ENCODE results near the gene FCGR3A.

Gene FCGR3A

DNA sequence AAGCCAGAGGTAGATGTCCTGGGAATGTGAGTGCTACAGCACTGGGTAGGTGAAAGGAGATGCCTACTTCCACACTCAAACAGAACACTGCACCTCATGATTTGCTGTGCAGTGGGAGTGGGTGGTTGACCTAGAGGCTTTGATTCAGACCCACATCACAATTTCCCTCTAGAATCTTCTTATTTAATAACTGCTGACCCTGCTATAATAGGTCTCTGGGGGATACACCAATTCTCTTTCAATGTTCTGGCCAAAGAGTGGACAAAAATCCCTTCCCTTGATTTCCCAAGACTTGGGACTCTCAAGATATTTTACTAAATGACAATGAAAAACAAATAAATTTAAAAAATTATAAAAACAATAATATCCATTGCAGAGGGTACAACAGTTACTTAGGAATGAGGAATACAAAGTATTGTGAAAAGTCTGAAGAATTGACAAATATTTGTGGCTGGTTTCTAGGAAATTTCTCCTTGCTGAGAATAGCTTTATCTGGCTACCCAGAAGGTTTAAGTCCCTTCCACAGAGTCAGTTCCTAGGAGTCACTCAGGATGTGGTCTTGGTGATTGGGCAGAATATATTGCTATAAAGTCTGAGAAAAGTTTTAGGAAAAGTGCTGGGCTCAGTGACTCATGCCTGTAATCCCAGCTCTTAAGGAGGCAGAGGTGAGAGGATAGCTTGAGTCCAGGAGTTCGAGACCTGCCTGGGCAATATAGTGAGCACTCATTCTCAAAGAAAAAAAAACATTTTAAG lies 46.8 kb downstream of the FCGR3A start:
- TF ChIP-seq, protein P1, sequence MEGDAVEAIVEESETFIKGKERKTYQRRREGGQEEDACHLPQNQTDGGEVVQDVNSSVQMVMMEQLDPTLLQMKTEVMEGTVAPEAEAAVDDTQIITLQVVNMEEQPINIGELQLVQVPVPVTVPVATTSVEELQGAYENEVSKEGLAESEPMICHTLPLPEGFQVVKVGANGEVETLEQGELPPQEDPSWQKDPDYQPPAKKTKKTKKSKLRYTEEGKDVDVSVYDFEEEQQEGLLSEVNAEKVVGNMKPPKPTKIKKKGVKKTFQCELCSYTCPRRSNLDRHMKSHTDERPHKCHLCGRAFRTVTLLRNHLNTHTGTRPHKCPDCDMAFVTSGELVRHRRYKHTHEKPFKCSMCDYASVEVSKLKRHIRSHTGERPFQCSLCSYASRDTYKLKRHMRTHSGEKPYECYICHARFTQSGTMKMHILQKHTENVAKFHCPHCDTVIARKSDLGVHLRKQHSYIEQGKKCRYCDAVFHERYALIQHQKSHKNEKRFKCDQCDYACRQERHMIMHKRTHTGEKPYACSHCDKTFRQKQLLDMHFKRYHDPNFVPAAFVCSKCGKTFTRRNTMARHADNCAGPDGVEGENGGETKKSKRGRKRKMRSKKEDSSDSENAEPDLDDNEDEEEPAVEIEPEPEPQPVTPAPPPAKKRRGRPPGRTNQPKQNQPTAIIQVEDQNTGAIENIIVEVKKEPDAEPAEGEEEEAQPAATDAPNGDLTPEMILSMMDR (IDR thresholded peaks at IDR 0.05; ENCODE audit: insufficient read depth, low read depth, low read length, missing control alignments) = no peak
- DNase-seq (ENCODE audit: low read depth) = no peak
- H3K4me3 ChIP-seq (ENCODE audit: low read depth, low read length) = no peak overlapping the region

DNA sequence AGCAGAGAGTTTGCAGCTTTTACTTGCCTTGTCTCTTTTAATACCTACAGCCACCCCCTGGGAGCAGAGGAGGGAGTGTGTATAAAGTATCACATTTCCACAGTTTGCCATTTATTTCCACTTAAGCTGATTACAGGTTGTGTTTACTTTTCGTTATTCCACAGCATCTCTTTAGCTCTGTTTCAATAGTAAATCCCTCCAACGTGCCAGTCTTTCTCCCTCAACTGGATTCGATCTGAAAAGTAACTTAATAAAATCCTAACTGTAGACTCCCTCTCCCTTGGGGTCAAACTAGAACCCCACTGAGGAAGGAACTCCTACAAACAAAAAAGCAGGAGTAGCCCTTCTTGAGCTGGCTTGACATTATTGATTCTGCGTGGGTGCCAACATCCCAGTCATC lies 47.4 kb downstream of the FCGR3A start:
- no peak overlapping the region for H3K4me3 ChIP-seq (ENCODE audit: low read depth, low read length)
- TF ChIP-seq, protein P1 (IDR thresholded peaks at IDR 0.05; ENCODE audit: insufficient read depth, low read depth, low read length, missing control alignments) = no peak
- DNase-seq (ENCODE audit: low read depth) = no peak

DNA sequence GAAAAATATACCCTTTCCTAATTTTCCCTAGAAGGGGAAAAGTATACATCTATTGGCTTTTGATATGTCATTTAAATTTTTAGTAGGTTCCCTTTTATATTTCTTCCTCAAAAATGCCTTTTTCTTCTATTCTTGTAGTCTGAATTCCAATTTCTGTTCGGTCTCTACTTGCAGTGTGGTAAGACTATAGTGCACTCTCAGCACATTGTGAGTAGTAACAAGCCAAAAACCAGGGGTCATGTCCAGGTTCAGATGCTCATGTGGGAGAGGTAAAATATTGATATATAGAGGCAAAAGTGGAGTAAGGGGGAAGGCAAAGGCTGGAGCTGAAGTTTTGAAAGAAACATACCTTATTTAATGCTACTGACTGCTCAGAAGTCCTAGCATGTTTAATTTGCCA lies 48.4 kb downstream of the FCGR3A start:
- no peak overlapping the region for H3K4me3 ChIP-seq (ENCODE audit: low read depth, low read length)
- TF ChIP-seq, protein P1 (IDR thresholded peaks at IDR 0.05; ENCODE audit: insufficient read depth, low read depth, low read length, missing control alignments) = no peak
- no peak for DNase-seq (ENCODE audit: low read depth)

DNA sequence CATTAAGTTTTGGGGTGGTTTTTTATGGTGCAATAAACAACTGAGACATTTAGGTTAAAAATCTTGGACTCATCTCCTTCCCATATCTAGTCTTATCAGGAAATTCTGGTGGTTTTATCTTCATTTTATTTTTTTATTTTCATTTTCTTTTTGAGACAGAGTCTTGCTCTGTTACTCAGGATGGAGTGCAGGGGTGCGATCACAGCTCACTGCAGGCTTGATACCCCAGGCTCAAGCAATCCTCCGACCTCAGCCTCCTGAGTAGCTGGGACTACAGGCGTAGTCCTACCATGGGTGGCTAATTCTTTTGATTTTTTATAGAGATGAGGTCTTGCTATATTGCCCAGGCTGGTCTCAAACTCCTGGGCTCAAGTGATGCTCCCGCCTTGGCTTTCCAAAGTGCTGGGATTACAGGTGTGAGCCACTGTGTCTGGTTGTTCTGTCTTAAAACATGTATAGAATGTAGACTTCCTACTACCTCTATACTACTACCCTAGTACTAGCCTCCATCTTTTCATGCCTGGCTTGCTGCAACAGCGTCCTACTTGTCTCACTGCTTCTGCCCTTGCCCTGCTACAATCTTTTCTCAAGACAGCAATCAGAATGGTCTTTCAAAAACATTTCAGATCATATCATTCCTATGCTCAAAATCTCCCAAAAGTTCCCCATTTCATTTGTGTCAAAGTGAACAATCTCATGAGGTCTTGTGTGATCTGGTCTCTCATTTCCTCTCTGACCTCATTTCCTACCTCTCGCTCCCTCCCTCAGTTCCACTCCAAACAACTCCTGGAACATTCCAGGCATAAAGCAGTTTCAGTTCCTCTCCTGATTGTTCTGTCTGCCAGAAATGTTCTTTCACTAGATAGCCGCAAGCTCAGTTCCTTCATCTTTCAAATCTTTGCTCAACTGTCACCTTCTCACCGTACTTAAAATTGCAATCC lies 50.2 kb downstream of the FCGR3A start:
- DNase-seq (ENCODE audit: low read depth) = peak; percentile 24
- TF ChIP-seq, protein P1 (IDR thresholded peaks at IDR 0.05; ENCODE audit: insufficient read depth, low read depth, low read length, missing control alignments) = no peak
- H3K4me3 ChIP-seq (ENCODE audit: low read depth, low read length) = no peak overlapping the region

DNA sequence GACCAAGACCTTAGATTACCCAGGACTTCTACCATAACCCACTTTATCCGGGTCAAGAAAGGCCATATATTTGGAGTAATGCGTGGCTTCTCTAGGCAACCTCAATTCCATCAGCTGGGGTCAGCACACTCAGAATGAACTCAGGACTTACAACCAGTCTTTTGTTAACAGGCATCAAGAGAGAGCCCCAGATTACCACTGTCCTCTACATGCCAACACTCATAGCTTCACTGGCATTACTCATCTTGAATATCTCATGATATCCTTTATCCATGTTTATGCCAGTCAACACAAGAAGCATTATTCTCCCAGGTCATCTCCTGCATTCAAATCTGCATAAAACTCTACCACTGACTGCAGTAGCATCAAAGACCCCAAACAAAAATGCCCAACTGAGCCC lies 51.0 kb downstream of the FCGR3A start:
- TF ChIP-seq, protein P1 (IDR thresholded peaks at IDR 0.05; ENCODE audit: insufficient read depth, low read depth, low read length, missing control alignments) = no peak
- no peak for DNase-seq (ENCODE audit: low read depth)
- H3K4me3 ChIP-seq (ENCODE audit: low read depth, low read length) = no peak overlapping the region

DNA sequence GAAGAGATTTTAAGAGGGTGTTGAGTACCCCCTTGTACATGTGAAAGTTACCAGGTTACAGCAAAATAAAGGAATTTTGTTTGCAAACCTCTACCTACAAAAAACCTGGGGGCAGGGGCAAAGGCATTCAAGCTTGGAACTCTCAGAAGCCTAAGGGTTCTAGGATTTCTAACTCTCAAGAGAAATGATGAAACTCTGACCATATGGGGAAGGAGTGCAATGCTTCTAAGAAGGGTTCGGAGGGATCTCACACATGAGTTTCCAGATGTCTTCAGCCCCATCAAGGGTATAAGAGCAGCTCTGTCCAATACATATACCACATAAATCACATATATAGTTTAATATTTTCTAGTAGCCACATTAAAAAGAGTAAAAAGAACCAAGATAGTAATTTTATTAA lies 51.7 kb downstream of the FCGR3A start:
- H3K4me3 ChIP-seq (ENCODE audit: low read depth, low read length) = no peak overlapping the region
- DNase-seq (ENCODE audit: low read depth) = no peak

More for the DNA sequence above, 51.7 kb downstream of the FCGR3A start:
- TF ChIP-seq, protein P1 (IDR thresholded peaks at IDR 0.05; ENCODE audit: insufficient read depth, low read depth, low read length, missing control alignments) = no peak
